ENCODE data around the gene TCF4.

Gene TCF4

GRCh38 chr18:55588111-55588869 is at the start of gene TCF4:
Gene TCF4, minus strand, starts transcription at chr18:55588192. Its CDS starts 1,076 bp downstream, at chr18:55587116.
- peak; percentile 63 for DNase-seq

GRCh38 chr18:55637204-55637603 is 49.2 kb upstream of the TCF4 start:
- no peak for DNase-seq

GRCh38 chr18:55635439-55635838 is 47.4 kb upstream of the TCF4 start:
- no peak for DNase-seq

- DNase-seq = no peak
Observed at GRCh38 chr18:55634545-55634944, 46.6 kb upstream of the TCF4 start.

- no peak for DNase-seq
Observed at GRCh38 chr18:55633032-55633431, 45.0 kb upstream of the TCF4 start.

- no peak for DNase-seq
Observed at GRCh38 chr18:55629133-55629532, 41.1 kb upstream of the TCF4 start.

- no peak for DNase-seq
Observed at GRCh38 chr18:55627007-55627406, 39.0 kb upstream of the TCF4 start.

- DNase-seq = no peak
Observed at GRCh38 chr18:55625901-55626300, 37.9 kb upstream of the TCF4 start.

- no peak for DNase-seq
Observed at GRCh38 chr18:55623626-55624025, 35.6 kb upstream of the TCF4 start.

GRCh38 chr18:55610506-55610905 is 22.5 kb upstream of the TCF4 start:
- DNase-seq = no peak

GRCh38 chr18:55609160-55609825 is 21.3 kb upstream of the TCF4 start:
- DNase-seq = no peak

- no peak for DNase-seq
Observed at GRCh38 chr18:55608497-55608896, 20.5 kb upstream of the TCF4 start.

- DNase-seq = no peak
Observed at GRCh38 chr18:55607773-55608172, 19.8 kb upstream of the TCF4 start.

- DNase-seq = no peak
Observed at GRCh38 chr18:55605733-55606338, 17.8 kb upstream of the TCF4 start.

- no peak for DNase-seq
Observed at GRCh38 chr18:55603775-55604174, 15.8 kb upstream of the TCF4 start.

GRCh38 chr18:55593888-55594287 is 5.9 kb upstream of the TCF4 start:
- no peak for DNase-seq

GRCh38 chr18:55592572-55592971 is 4.6 kb upstream of the TCF4 start:
- no peak for DNase-seq

- DNase-seq = no peak
Observed at GRCh38 chr18:55592106-55592505, 4.1 kb upstream of the TCF4 start.

- peak; percentile 96 for DNase-seq
Observed at GRCh38 chr18:55589625-55590291, 1.8 kb upstream of the TCF4 start.

GRCh38 chr18:55588870-55589595 is 1.0 kb upstream of the TCF4 start:
- DNase-seq = peak; percentile 77

GRCh38 chr18:55587418-55588110 is 428 bp downstream of the TCF4 start:
- DNase-seq = peak; percentile 65

GRCh38 chr18:55585920-55586561 is 2.0 kb downstream of the TCF4 start:
- DNase-seq = peak; percentile 64
